Ovary (tissue), 3 donors: ENCODE data around the gene HK1.

Experiments used
- EP300 ChIP-seq: sonication (generic); formaldehyde crosslinking; IDR thresholded peaks from one replicate; pipeline ENCODE4 v1.6.1; 2017; ENCODE audit warnings: antibody characterized with exemption
- TF ChIP-seq, protein P1 (sequence below), 3 donors: fragments of 450-650 bp in 2 of 3; fragments of 200-600 bp in 1 of 3; IDR thresholded peaks; one replicate each; pipeline versions ENCODE4 v1.5.1 to v1.8.0; 2016 to 2022; ENCODE audit warnings: antibody characterized with exemption in 3 of 3, mild to moderate bottlenecking in 1 of 3
- donor health status: DM: no; HTN: no; CAD: no.

DNA sequence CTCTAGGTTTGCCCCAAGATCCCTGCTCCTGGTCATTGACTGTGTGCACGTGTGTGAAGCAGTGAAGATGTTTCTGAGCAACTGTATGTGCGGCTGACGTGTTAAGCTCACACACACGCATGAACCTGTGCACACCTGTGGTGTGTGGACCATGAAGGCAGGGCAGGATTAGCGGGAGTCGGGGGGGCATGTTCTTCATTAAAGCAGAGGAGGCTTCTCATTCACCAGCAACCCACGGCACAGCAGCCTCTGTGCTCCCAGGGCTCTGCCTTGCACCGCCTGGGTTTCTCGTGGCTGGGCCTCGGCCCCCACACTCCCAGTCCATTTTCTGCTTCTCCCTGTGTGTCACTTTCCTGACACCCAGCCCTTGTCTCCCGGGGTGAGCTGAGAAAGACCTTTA is 139.2 kb downstream of the HK1 start:
- TF ChIP-seq, protein P1, sequence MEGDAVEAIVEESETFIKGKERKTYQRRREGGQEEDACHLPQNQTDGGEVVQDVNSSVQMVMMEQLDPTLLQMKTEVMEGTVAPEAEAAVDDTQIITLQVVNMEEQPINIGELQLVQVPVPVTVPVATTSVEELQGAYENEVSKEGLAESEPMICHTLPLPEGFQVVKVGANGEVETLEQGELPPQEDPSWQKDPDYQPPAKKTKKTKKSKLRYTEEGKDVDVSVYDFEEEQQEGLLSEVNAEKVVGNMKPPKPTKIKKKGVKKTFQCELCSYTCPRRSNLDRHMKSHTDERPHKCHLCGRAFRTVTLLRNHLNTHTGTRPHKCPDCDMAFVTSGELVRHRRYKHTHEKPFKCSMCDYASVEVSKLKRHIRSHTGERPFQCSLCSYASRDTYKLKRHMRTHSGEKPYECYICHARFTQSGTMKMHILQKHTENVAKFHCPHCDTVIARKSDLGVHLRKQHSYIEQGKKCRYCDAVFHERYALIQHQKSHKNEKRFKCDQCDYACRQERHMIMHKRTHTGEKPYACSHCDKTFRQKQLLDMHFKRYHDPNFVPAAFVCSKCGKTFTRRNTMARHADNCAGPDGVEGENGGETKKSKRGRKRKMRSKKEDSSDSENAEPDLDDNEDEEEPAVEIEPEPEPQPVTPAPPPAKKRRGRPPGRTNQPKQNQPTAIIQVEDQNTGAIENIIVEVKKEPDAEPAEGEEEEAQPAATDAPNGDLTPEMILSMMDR (IDR thresholded peaks at IDR 0.05), result no peak
- no peak for TF ChIP-seq EP300
